Colonic mucosa (tissue), 4 donors: ENCODE results near the gene EXD2. TPM values are rescaled to one million over a fixed set of nuclear protein-coding genes. Genes with fewer than 3 reads are reported as not detected.

Experiments
- DNase-seq: peaks from one replicate; pipeline ENCODE4 v3.0.0-alpha.2; 2020
- H3K27ac ChIP-seq: fragments of 200-600 bp; one replicate; pipeline ENCODE4 v1.8.0; 2021
- H3K27me3 ChIP-seq: fragments of 200-600 bp; one replicate; pipeline ENCODE4 v1.8.0; 2021
- H3K36me3 ChIP-seq: fragments of 200-600 bp; one replicate; pipeline ENCODE4 v1.8.0; 2021
- H3K4me1 ChIP-seq: fragments of 200-600 bp; one replicate; pipeline ENCODE4 v1.8.0; 2021; ENCODE audit warnings: mild to moderate bottlenecking
- H3K4me3 ChIP-seq: fragments of 200-600 bp; one replicate; pipeline ENCODE4 v1.8.0; 2021
- H3K9ac ChIP-seq, 2 donors: one replicate each; pipeline ENCODE4 v1.7.0; 2013; ENCODE audit warnings: control low read depth in 2 of 2, low read depth in 2 of 2, low read length in 2 of 2
- H3K9me3 ChIP-seq: fragments of 200-600 bp; one replicate; pipeline ENCODE4 v1.8.0; 2021
- intact Hi-C: fragments of 100-400 bp; cut with DNase I; formaldehyde crosslinking; loops from one replicate; pipeline ENCODE4 v1.14.1; 2022
- total RNA-seq, 2 donors: library from RNA; stranded (reverse); fragmentation: NEBNext Ultra II Directional in 1 of 2; extraction: Animal tissue kit (Norgen Biotek cat#: 25700) in 1 of 2; gene quantifications; one replicate each; pipeline ENCODE4 v1.2.1, GENCODE V29; 2021
- TF ChIP-seq, protein P1 (sequence below): fragments of 200-600 bp; IDR thresholded peaks from one replicate; pipeline ENCODE4 v1.8.0; 2022; ENCODE audit warnings: antibody characterized with exemption, mild to moderate bottlenecking
- donor health status: healthy.
- donor health status: DM: no; HTN: no; CAD: no.
- donor health status: DM: no; HTN: no; CAD: no.

Gene EXD2
- total RNA-seq, 2 donors from 2014 or later, result 21.9 to 24.2 TPM

DNA sequence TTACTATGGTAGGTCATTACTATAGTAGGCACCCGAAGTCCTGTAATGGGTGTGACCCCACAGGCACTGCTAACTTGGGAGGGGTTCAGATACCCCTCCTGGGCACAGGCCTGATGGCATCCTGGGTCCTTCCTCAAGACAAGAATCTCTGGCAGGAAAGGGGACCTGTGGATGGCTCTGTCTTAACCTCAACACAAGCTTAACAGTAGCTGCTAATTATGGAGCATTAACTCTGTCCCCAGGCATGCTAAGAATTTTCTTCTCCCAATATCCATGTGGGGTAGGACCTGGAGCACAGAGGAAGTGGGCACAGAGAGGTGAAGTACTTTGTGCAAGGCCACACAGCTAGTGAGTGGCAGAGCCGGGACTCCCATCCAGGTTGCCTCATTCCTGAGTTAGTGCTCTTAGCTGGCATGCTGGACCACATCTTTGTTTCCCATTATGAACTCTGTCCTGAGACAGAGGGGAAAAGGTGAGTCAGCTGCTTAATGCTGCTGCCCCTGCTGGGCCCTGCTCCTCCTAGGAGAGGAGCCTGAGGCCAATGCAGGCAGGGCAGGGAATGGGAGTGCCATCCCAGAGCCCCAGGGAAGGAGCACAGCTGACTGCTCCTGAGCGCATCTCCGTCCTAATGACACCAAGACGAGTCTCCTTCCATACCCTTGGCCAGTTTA lies 100.7 kb downstream of the EXD2 start:
- intact Hi-C loops, result no loop called here
- TF ChIP-seq, protein P1, sequence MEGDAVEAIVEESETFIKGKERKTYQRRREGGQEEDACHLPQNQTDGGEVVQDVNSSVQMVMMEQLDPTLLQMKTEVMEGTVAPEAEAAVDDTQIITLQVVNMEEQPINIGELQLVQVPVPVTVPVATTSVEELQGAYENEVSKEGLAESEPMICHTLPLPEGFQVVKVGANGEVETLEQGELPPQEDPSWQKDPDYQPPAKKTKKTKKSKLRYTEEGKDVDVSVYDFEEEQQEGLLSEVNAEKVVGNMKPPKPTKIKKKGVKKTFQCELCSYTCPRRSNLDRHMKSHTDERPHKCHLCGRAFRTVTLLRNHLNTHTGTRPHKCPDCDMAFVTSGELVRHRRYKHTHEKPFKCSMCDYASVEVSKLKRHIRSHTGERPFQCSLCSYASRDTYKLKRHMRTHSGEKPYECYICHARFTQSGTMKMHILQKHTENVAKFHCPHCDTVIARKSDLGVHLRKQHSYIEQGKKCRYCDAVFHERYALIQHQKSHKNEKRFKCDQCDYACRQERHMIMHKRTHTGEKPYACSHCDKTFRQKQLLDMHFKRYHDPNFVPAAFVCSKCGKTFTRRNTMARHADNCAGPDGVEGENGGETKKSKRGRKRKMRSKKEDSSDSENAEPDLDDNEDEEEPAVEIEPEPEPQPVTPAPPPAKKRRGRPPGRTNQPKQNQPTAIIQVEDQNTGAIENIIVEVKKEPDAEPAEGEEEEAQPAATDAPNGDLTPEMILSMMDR, result no peak
- no peaks in the 10 kb centered on the region for H3K36me3 ChIP-seq

More for the DNA sequence above, 100.7 kb downstream of the EXD2 start:
- H3K9me3 ChIP-seq, result no peaks in the 10 kb centered on the region
- no peak for DNase-seq
- H3K27me3 ChIP-seq, result no peaks in the 10 kb centered on the region
- H3K9ac ChIP-seq, result no peak overlapping the region
- no peaks in the 10 kb centered on the region for H3K4me1 ChIP-seq
- H3K4me3 ChIP-seq, result no peak overlapping the region
- no peak overlapping the region for H3K27ac ChIP-seq

Other genes with a start within 250 kb of the EXD2 start
- gene ACTN1, start 212.2 kb upstream of the EXD2 start, total RNA-seq, result 100 to 1,000 TPM; 106 to 185 TPM
- 10 to 100 TPM; 29.9 to 41.6 TPM for gene DCAF5, start 38.4 kb upstream of the EXD2 start, total RNA-seq
- gene GALNT16, start 68.7 kb downstream of the EXD2 start, total RNA-seq, result 1 to 10 TPM in 1 of 2 donors, under 1 TPM in 1; 0.22 to 1.6 TPM
- gene ERH, start 206.8 kb downstream of the EXD2 start, total RNA-seq, result 100 to 1,000 TPM; 118 to 192 TPM
- gene SLC39A9, start 207.2 kb downstream of the EXD2 start, total RNA-seq, result 10 to 100 TPM; 79.7 to 83.1 TPM